Stimulated activated CD4-positive, alpha-beta T cell treated with anti-CD3 and anti-CD28 coated beads, Interleukin-15, amount 100 ng/mL, for 48 hours (primary cell): ENCODE results near the gene DARS2.
"Not testable (repeated sequence)": the region's sequence is repeated elsewhere in the genome, so short reads cannot be mapped to it uniquely, and the experiment has no call there.

ENCODE experiments used
- DNase-seq, 2 donors: peaks; one replicate each; pipeline ENCODE4 v3.0.0-alpha.2; 2020; ENCODE audit warnings: low read depth in 2 of 2

DARS2 gene

DNA sequence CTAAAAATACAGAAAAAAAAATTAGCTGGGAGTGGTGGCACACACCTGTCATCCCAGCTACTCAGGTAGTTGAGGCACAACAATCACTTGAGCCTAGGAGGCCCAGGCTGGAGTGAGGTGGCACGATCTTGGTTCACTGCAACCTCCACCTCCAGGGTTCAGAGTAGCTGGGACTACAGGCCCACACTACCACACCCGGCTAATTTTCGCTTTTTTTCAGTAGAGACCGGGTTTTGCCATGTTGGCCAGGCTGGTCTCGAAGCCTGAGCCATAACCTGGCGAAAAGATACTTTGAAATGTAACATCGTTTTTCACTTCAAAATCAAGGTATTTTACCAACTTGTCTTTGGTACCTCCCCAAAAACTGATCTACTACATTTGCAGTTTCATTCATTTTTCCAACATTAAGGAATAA lies 37.3 kb downstream of the DARS2 start:
- no peak for DNase-seq

DNA sequence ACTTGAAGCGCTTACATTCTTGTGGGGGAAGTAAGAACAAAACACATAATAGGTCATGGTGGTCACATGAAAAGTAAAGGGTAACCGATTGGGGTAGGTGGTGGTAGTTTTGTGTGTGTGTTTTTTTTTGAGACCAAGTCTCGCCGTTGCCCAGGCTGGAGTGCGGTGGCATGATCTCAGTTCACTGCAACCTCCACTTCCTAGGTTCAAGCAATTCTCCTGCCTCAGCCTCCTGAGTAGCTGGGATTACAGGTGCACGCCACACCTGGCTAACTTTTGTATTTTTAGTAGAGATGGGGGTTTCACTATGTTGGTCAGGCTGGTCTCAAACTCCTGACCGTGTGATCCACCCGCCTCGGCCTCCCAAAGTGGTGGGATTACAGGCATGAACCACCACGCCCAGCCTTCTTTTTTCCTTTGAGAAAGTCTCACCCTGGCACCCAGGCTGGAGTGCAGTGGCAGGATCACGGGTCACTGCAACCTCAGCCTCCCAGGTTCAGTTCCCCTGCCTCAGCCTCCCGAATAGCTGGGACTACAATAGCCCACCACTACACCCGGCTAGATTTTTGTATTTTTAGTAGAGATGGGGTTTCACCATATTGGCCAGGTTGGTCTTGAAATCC lies 37.8 kb downstream of the DARS2 start:
- DNase-seq: not testable (repeated sequence)

GRCh38 chr1:173862769-173863223 lies 38.3 kb downstream of the DARS2 start:
- no peak for DNase-seq

DNA sequence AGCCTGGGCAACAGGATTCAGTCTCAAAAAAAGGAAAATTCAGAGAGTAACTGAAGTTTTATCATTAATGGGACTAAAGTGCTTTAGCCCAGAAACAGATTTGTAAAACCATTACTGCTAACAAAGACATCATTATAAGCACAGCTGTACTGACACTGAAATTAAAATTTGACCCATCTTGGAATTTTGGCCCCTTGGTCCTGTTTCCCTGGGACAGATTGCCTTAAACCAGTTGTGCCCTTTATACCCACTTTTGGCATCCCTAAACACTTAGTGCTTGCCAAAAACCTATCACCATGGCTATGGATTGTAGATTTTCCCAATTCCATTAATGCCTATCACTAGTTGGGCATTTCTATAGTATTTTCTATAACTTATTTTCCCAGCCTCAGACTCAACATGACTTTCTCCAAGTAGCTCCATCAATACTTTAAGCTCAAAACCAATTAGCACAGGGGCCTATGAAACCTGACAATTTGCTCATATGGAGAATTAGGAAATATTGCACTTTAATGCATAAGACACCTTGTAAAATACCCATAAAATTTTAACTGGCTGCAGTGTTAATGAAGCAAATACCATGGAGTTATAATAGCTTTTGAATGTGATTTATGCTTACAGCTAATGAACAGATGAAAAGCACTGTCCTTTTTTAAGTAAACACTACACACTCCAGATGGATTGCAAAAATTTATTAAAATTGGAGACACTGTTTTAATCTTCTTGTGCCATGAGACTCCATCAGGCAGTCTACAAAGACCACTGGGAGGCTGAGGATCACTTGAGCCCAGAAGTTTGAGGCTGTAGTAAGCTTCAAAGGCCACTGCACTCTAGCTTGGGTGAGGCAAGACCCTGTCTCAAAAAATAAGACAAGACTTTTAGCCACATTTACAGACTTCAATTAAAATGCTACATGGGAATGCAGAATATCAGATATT lies 39.0 kb downstream of the DARS2 start:
- DNase-seq: no peak

DNA sequence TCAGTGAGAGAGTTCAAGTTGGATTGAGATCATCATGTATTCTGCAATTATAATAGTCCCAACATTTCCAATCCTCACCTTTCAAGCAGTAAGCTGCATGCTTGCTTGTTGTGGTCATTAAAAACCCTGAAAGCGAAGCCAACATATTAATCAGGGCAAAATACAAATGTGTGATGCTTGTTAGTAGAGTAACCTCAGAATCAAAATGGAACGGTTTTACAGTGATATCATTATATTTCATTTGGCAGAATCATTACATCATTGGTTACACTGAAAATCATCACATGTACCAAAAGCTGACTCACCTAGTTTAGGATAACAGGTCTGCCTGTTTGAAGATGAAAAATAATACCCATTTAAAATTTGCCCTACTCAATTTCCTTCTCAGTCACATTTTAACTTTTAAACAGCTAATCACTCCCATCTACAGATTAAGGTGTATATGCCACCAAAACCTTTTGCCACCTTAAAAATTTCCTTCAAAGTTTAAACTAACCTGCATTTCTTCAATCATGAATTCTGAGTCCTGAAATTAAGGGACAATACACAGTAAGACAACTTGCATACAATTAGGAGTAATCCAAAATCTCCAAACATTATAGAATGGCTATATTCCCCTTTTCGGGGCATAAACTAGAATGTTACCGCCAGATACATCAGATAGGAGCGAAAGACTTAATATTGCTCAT lies 39.9 kb downstream of the DARS2 start:
- no peak for DNase-seq

DNA sequence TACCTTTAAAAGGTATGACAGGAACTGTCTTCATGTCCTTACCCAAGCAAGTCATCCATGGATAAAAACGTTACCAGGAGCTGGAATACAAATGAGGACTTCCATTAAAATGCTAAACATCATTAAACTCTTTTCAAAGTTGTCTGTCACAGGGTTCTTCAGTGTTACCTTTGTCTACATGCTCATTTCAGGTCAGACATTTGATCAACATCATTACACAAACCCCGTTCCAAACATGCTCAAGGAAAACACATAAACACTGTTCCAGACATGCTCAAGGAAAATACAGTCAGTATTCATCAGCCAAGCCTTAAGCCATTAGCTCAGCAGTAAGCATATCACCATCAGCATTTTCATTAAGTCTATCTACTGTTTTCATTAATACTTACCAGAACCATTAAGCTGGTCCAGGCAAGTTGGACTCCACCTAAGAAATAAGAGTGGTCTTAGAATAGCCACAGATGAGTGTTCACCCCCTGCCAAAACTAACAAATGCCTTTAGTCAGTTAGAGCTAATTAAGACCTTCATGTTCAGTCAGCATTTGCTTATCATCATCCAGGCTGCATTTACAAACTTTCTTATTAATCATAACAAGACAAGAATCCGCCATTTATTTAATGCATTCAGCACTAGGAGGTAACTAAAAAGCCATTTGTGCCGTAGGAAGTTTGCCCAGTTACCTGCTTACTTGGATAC lies 41.1 kb downstream of the DARS2 start:
- no peak for DNase-seq

- no peak for DNase-seq
Measured at GRCh38 chr1:173866413-173867115, 42.1 kb downstream of the DARS2 start.

GRCh38 chr1:173867141-173867752 lies 42.8 kb downstream of the DARS2 start:
- no peak for DNase-seq

- peak; percentile 100 for DNase-seq
Measured at GRCh38 chr1:173867753-173868265, 43.3 kb downstream of the DARS2 start, which contains the start of gene GAS5. GAS5 (minus strand) TSS chr1:173867989.

GRCh38 chr1:173868266-173869020 lies 44.0 kb downstream of the DARS2 start, which contains the start of gene ZBTB37:
ZBTB37 (plus strand) TSS chr1:173868380; CDS start chr1:173870226, 1,846 bp downstream.
- peak; percentile 91 to 94 for DNase-seq

GRCh38 chr1:173869021-173869359 lies 44.5 kb downstream of the DARS2 start:
- DNase-seq: no peak

GRCh38 chr1:173870252-173871075 lies 46.0 kb downstream of the DARS2 start:
- no peak for DNase-seq

GRCh38 chr1:173871091-173871490 lies 46.6 kb downstream of the DARS2 start:
- no peak for DNase-seq

- no peak for DNase-seq
Measured at GRCh38 chr1:173871500-173871899, 47.0 kb downstream of the DARS2 start.

DNA sequence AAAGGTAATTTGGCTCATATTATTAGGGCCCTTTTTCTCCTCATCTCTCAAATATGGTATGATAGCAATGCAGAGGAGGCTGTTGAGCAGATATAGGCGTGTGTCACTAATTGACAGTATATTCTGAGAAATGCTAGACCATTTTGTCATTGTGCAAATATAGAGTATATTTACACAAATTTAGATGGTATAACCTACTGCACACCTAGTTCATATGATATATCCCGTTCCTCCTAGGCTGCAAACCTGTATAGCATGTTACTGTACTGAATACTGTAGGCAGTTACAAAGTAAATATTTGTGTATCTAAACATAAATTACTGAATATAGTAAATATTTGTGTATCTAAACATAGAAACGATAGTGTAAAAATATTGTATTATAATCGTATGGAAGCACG lies 52.3 kb downstream of the DARS2 start:
- DNase-seq: no peak

- no peak for DNase-seq
Measured at GRCh38 chr1:173878251-173878650, 53.8 kb downstream of the DARS2 start.

DNA sequence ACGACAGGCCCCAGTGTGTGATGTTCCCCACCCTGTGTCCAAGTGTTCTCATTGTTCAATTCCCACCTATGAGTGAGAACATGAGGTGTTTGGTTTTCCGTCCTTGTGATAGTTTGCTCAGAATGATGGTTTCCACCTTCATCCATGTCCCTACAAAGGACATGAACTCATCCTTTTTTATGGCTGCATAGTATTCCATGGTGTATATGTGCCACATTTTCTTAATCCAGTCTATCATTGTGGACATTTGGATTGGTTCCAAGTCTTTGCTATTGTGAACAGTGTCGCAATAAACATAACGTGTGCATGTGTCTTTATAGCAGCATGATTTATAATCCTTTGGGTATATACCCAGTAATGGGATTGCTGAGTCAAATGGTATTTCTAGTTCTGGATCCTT lies 56.6 kb downstream of the DARS2 start:
- not testable (repeated sequence) for DNase-seq

- DNase-seq: no peak
Measured at GRCh38 chr1:173884701-173885100, 60.2 kb downstream of the DARS2 start.
